Hypothalamus (tissue), 51 donors: Measurements from ENCODE around the gene ITFG2.

Source experiments
- DNase-seq, 51 donors: peaks; one replicate each; lab custom pipeline; 2025; lab: John Stamatoyannopoulos, UW

The ITFG2 gene

GRCh38 chr12:2794736-2795289, 17.7 kb upstream of the ITFG2 start, which contains the start of gene FKBP4:
FKBP4 (plus strand) TSS chr12:2794970; CDS start chr12:2795140, 170 bp downstream.
- DNase-seq = peak; percentile 29 to 95 (median 88)

GRCh38 chr12:2795291-2796186, 16.9 kb upstream of the ITFG2 start:
- DNase-seq = peak in 50 of 51 donors; percentile 38 to 90 (median 74)

DNA sequence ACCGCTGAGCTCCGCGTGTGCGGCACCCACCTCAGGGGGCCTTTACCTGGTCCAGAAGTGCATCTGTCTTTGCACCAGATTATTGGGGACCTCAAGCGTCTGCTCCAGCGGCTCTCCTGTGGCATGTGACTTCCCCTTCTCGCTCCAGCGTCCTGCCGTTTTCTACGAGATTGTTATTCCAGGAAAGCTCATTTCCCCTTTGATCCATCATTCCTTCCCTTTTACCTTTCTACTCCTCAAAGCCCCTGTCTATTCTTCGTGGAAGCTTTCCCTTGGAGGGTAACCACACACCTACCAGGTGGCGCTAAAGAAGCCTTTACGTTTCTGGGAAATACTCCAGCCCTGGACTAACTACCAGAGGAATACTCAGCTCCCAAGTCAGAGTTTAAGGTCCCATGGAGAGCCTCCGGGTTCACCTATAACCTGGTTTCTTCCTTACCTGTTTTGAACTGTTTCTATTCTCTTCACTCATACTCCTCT, 16.2 kb upstream of the ITFG2 start:
- DNase-seq = peak in 2 of 51 donors; percentile 42 to 66

- no peak for DNase-seq
Measured at GRCh38 chr12:2797721-2798418, 14.6 kb upstream of the ITFG2 start.

- DNase-seq = no peak
Measured at GRCh38 chr12:2800046-2800570, 12.4 kb upstream of the ITFG2 start.

- DNase-seq = peak in 7 of 51 donors; percentile 11 to 28 (median 20)
Measured at GRCh38 chr12:2801044-2801783, 11.3 kb upstream of the ITFG2 start.

- DNase-seq = no peak
Measured at GRCh38 chr12:2803635-2804392, 8.7 kb upstream of the ITFG2 start.

- peak in 27 of 51 donors; percentile 5 to 62 (median 23) for DNase-seq
Measured at GRCh38 chr12:2804393-2805142, 7.9 kb upstream of the ITFG2 start.

DNA sequence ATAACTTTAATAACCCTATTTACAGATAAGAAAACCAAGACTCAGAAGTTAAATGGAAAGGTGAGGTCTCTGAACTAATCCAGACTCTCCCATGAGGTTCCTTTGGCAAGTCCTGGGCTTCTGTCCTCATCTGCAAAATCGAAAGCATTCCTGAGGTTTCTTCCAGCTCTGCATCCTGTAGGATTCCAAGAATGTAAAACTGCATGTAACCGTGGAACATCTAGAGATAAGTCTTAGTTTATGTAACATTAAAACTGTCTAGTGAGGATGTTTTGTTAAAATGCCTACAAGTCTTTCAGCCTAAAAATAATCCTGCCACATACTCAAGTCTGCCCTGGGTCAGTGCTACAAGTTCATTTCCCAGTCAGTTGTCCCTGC, 7.3 kb upstream of the ITFG2 start:
- no peak for DNase-seq

- no peak for DNase-seq
Measured at GRCh38 chr12:2806700-2807099, 5.8 kb upstream of the ITFG2 start.

DNA sequence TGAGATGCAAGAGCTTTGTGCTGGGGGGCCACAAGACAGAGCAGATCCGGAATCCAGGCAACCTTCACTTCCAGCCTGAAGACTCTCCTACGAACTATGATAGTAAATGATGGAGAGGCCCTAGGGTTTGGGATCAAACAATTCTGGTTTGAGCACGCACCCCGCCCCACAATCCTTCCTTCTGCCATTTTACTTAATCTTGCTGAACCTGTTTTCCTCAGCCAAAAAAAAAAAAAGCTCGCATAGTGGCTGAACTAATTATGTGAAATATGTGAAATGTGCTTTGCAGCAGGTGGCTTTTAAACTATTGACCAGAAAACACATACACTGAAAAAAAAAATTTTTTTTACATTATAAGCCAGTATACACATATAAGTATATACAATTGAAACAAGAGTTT, 667 bp upstream of the ITFG2 start:
- no peak for DNase-seq

GRCh38 chr12:2813214-2814185, 1.0 kb downstream of the ITFG2 start:
- peak in 8 of 51 donors; percentile 6 to 50 (median 11) for DNase-seq

- DNase-seq = no peak
Measured at GRCh38 chr12:2819810-2820209, 7.3 kb downstream of the ITFG2 start.

GRCh38 chr12:2820432-2820831, 8.0 kb downstream of the ITFG2 start:
- no peak for DNase-seq

GRCh38 chr12:2823483-2823882, 11.0 kb downstream of the ITFG2 start:
- DNase-seq = no peak

- no peak for DNase-seq
Measured at GRCh38 chr12:2824541-2824940, 12.1 kb downstream of the ITFG2 start.

DNA sequence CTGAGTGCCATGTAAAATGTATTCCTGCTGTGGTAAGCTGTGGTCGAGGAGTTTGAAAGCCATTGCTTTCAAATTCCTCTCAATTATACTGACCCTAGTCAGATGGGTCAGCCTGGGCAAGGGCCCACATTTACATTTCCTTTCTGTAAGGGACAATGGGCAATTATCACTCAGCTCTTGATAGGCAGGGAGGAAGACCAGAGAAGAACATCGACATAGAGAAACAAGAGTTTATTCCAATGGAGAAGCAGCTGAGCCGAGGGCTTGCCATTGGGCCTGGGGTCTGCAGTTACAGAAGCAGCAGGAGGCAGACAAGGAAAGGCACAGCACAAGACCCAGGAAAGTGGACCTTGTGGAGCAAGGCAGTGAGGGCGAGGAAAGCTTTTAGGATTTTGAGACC, 12.7 kb downstream of the ITFG2 start:
- peak in 4 of 51 donors; percentile 6 to 13 (median 7) for DNase-seq

DNA sequence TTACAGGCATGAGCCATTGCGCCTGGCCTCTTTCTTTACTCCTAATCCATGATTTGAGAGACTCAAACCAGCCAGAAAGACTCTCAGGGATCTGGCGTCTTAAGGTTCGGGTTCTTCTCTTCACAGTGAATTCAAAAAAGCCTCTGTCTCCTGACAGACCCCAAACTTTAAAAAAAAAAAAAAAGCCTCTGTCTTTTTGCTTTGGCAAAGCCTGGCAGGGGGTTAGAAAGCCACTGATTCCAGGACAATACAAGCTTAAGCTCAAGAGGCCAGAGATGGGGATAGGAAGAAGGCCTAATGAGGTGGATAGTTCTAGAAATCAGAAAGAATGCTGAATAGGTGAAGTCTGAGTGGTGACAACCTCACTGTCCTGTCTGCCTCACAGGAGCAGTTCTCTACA, 13.6 kb downstream of the ITFG2 start:
- DNase-seq = no peak
